ENCODE data around the gene GHRL.

Gene GHRL

GRCh38 chr3:10327592-10327991, 34.8 kb upstream of the GHRL start:
- DNase-seq (ENCODE audit: low read depth) = no peak

- no peak for DNase-seq (ENCODE audit: low read depth)
Observed at GRCh38 chr3:10322352-10322710, 29.6 kb upstream of the GHRL start.

- DNase-seq (ENCODE audit: low read depth) = no peak
Observed at GRCh38 chr3:10321630-10322351, 29.0 kb upstream of the GHRL start.

DNA sequence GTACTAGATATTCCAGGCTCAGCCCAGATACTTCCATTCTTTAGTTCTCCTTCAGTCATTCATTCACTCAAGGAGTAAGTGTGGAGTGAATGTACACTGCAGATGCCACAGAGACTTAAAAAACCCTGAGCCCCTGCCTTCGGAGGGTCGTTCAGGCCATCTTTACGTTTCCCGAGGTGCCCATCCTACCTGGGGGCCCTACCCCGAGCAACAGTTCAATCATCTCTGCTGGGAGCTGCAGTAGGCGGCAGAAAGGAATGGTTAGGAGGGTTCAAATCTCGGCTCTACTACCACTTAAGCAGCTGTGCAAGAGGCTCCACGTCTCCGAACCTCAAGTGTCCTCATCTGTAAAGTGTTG, 27.6 kb upstream of the GHRL start:
- no peak for DNase-seq (ENCODE audit: low read depth)

GRCh38 chr3:10319804-10320203, 27.1 kb upstream of the GHRL start:
- no peak for DNase-seq (ENCODE audit: low read depth)

DNA sequence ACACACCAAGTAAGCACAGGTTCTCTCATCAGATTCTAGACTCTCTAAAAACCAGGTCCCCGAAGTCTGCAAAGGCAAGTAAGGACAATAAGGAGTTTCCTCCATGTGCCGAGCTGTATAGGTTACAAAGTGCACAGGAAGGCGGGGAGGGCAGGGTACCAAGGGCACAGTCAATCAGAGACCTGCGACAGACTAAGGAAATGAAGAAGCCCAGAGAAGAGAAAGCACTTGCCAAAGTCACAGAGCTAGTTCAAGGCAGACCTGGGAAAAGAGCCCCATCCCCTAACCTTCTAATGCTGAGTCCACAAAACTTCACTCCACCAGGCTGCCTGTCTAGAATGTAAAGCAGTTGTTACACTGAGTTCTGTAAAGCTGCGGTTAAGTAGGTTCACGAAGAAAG, 26.5 kb upstream of the GHRL start:
- DNase-seq (ENCODE audit: low read depth) = no peak

DNA sequence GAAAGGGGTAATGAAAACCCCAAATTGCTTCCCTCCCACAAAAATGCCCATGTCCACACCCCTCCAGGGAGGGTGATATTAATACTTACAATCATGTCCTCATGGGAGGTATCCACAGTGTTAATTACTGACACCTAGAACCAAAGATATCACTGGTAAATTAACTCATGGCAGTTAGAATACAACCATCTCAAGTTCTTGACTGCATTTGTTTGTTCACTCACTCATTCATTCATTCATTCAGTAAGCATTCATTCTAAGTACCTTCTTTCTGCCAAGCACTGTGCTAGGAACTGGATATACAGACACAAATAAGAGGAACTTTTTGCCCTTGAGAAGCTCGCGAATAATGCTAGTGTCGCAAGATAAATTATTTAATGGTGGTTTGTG, 25.2 kb upstream of the GHRL start:
- DNase-seq (ENCODE audit: low read depth) = no peak

- no peak for DNase-seq (ENCODE audit: low read depth)
Observed at GRCh38 chr3:10317311-10317960, 24.7 kb upstream of the GHRL start.

- no peak for DNase-seq (ENCODE audit: low read depth)
Observed at GRCh38 chr3:10315771-10316344, 23.1 kb upstream of the GHRL start.

DNA sequence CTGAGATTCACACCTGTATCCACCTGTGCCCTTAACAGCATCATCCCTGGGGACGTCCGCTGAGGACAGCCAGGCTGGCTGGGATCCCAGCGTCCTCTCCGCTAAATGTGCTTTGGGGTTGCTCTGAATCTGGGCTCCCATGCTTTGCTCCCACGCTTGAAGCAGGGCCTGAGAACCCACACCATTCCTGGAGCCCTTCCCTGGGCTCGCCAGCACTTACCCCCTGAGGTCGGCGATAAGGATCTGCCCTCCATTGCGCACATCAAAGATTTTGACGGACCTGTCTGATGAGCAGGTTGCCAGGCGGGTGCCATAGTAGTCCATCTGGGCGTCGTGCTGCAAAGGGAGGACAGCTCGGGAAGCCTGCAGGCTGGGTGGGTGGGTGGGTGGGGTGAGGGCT, 22.4 kb upstream of the GHRL start:
- no peak for DNase-seq (ENCODE audit: low read depth)

GRCh38 chr3:10312861-10313260, 20.1 kb upstream of the GHRL start:
- DNase-seq (ENCODE audit: low read depth) = no peak

- no peak for DNase-seq (ENCODE audit: low read depth)
Observed at GRCh38 chr3:10312391-10312790, 19.6 kb upstream of the GHRL start.

- no peak for DNase-seq (ENCODE audit: low read depth)
Observed at GRCh38 chr3:10311710-10312109, 19.0 kb upstream of the GHRL start.

DNA sequence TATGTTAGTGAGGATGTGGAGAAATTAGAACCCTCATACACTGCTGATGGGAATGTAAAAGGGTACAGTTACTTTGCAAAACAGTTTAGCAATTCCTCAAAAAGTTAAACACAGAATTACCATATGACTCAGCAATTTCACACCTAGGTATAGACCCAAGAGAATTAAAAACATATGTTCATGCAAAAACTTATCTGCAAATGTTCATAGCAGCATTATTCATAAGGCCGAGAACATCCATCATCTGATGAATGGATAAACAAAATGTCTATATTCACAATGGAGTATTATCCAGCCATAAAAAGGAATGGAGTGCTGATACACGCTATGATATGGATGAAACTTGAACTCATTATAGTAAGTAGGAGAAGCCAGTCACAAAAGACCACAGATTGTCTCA, 17.8 kb upstream of the GHRL start:
- DNase-seq (ENCODE audit: low read depth) = no peak

GRCh38 chr3:10309736-10310135, 17.0 kb upstream of the GHRL start:
- no peak for DNase-seq (ENCODE audit: low read depth)

DNA sequence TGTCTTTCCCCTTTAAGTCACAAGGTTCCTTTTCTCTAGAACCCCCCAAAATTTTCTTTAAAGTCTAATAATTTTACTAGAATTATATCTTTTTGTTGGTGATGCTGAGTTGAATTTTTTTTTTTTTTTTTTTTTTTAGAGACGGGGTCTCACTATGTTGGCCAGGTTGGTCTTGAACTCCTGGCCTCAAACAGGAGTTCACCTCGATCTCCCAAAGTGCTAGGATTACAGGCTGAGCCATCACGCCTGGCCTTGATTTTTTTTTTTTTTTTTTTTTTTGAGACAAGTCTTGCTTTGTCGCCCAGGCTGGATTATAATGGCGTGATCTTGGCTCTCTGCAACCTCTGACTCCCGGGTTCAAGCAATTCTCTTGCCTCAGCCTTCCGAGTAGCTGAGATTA, 15.9 kb upstream of the GHRL start:
- DNase-seq (ENCODE audit: low read depth) = no peak

DNA sequence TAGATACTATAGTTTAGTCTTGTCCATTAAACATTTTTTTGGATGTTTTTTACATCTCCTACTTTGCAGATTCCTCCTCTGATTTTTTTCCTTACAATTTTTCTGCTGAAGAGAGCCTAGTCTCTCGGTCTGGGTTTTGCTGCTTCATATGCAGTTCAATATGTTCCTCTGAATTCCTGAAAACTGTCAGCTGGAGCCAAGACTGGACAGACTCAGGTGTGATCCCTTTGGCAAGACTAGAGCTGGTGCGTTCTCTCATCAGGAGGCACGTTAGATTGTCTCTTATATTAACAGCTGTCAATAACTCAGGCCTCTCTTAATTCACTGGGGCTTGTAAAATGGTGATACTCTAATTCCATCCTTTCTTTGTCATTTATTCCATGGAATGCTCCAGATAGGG, 13.4 kb upstream of the GHRL start:
- no peak for DNase-seq (ENCODE audit: low read depth)

DNA sequence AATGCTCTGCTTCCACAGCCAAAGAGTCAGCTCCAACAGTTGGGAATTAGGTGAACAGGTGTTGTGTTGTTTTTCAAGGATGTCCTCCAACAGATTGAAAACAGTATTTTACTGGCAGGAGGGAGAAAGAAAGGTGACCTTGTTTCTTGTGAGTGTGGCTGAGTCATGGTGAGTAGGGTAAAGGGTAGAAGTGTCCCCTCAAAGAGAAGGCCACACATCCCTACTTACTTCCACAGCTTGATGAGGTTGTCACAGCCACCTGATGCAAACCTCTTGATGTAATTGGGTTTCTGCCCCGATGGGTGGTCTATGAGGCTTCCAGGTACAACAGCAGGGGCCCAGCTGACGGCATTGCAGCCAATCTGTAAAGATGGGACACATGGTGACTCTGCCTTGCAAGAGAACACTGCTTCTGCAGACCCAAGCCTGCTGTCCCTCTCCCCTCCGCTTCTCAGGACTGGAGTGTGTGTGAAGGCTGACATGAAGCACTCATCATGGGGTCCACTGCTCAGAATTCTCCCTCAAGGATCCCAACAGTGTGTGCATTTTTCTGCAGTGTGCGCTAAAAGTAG, 12.7 kb upstream of the GHRL start:
- no peak for DNase-seq (ENCODE audit: low read depth)

DNA sequence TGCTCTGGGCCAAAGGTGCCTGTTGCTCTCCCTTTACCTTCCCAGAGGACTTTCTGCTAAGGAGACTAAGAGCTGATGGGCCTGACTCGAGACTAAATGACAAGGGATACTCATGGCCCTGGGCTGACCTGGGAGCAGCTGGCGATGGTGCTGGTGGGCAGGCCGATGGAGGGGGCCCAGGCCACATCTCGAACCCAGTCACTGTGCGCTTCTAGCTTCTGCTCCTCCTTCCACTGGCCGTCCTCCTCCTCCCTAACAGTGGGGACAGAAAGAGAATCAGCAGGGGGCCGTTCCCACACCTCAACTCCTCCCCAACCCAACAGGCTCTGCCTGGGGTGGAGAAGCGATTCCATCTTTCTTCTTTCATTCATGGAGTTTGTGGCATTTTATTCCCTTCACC, 12.2 kb upstream of the GHRL start:
- DNase-seq (ENCODE audit: low read depth) = no peak

DNA sequence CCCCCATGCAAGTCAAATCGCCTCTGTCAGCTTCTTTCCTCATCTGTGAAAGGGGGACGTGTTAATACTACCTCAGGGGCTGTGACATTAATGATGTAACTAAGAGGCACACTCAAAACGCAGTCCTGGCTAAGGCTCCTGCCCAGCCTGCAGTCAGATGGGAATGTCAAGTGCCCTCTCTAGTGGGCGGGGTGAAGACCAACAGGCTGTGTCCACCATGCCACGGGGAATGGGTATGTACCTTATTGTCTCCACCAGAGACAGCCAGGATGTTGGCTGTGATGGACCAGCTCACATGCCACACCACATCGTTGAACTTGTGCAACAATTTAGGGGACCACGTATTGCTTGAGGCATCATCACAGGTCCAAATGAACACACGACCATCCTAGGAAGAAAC, 11.0 kb upstream of the GHRL start:
- DNase-seq (ENCODE audit: low read depth) = no peak

- DNase-seq (ENCODE audit: low read depth) = no peak
Observed at GRCh38 chr3:10303105-10303504, 10.4 kb upstream of the GHRL start.

DNA sequence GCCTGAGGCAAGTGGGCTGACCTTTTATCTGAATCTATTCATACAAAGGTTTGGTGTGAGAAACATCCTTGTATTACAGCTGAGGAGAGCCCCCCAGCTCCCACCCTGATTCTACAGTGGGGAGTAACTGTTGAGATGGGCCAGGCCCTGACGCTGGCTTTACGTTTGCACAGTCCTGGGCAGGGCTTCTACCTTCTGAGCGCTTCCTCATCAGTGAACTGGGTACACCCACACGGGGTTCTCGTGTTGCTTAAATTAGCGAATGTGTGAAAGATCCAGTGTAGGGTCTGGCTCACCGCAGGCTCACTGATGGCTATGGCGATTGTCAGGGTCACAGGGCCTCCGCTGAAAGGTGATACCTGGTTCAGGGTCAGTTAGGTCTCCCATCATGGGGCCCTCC, 7.3 kb upstream of the GHRL start:
- DNase-seq (ENCODE audit: low read depth) = no peak

DNA sequence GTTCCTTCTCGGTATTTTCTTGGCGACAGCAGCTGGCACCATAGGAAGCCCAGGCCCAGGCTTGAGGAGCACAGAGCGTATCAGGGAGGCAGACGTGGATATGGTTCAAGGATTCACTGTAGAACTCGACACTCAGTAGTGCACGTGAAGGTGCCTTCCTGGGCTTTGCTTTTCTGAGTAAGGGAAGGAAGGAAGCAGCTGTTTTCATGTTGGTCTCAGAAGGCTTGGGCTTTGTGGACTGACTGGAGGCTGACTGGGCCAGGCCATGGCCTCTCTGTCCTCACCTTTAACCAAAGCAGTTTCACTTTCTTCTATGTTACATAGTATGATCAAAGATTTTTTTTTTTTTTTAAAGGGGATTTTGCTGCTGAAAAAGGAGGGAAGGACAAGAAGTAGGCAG, 6.9 kb upstream of the GHRL start:
- no peak for DNase-seq (ENCODE audit: low read depth)

GRCh38 chr3:10299175-10299574, 6.4 kb upstream of the GHRL start:
- DNase-seq (ENCODE audit: low read depth) = no peak

Measured in stromal cell of bone marrow (primary cell).